B cell (primary cell): ENCODE measurements around the gene ZNF462. TPM values are rescaled to one million over a fixed set of nuclear protein-coding genes. Genes with fewer than 3 reads are reported as not detected.

Experiments used
- ATAC-seq: fragments of 200-7000 bp; cut with Tn5 transposase; one replicate; pipeline ENCODE4 v1.10.0; 2021; ENCODE audit warnings: low read depth, mild to moderate bottlenecking, moderate number of reproducible peaks, moderate library complexity
- CTCF ChIA-PET: fragments of 350-600 bp; sonication (Branson Sonifier 250); formaldehyde crosslinking; loops from one replicate; lab custom pipeline; 2021; ENCODE audit warnings: antibody characterized with exemption, inconsistent platforms; lab: Charles Lee
- POLR2A ChIA-PET: fragments of 350-600 bp; sonication (Branson Sonifier 250); formaldehyde crosslinking; loops from one replicate; lab custom pipeline; 2021; ENCODE audit warnings: antibody characterized with exemption; lab: Charles Lee
- DNase-seq: peaks from one replicate; pipeline ENCODE4 v3.0.0; 2013
- H2AFZ ChIP-seq: 2 replicates; pipeline ENCODE4 v1.6.1; 2012; ENCODE audit warnings: mild to moderate bottlenecking, low read depth, low read length; ENCODE audit not compliant: insufficient read depth, poor library complexity, severe bottlenecking
- H3K27ac ChIP-seq, 2 donors: 1 replicate in 1 of 2; 2 replicates in 1 of 2; pipeline ENCODE4 v1.5.1; 2012 to 2013; ENCODE audit warnings: low read length in 2 of 2, mild to moderate bottlenecking in 2 of 2, moderate library complexity in 1 of 2
- H3K27me3 ChIP-seq, 4 experiments: fragments of 200-600 bp in 1 of 4; sonication (generic) in 1 of 4; replicated peaks in 1 of 4; 1 replicate in 2 of 4; 2 replicates in 2 of 4; pipeline versions ENCODE4 v1.6.1 to v1.7.0; 2013 to 2016; ENCODE audit warnings: low read length in 3 of 4, mild to moderate bottlenecking in 2 of 4, mixed read lengths in 1 of 4, moderate library complexity in 1 of 4; ENCODE audit not compliant: insufficient read depth in 4 of 4, control insufficient read depth in 3 of 4; ENCODE audit errors: control extremely low read depth in 1 of 4
- H3K36me3 ChIP-seq, 2 experiments: replicated peaks in 1 of 2; 1 replicate in 1 of 2; 2 replicates in 1 of 2; pipeline versions ENCODE4 v1.6.1 to v1.7.1; 2013; ENCODE audit warnings: low read length in 1 of 2; ENCODE audit not compliant: insufficient read depth in 2 of 2, control insufficient read depth in 1 of 2; ENCODE audit errors: control extremely low read depth in 1 of 2, extremely low read depth in 1 of 2
- H3K4me1 ChIP-seq, 2 donors: fragments of 200-600 bp in 1 of 2; sonication (generic) in 1 of 2; 1 replicate in 1 of 2; 2 replicates in 1 of 2; pipeline versions ENCODE4 v1.5.1 to v1.6.1; 2013 to 2017; ENCODE audit warnings: low read length in 2 of 2; ENCODE audit not compliant: control insufficient read depth in 2 of 2, insufficient read depth in 2 of 2
- H3K4me2 ChIP-seq: replicated peaks from 2 replicates; pipeline ENCODE3; 2012; ENCODE audit warnings: mild to moderate bottlenecking, low read depth, low read length; ENCODE audit not compliant: poor library complexity, severe bottlenecking
- H3K4me3 ChIP-seq, 5 experiments: fragments of 200-600 bp in 1 of 5; sonication (generic) in 1 of 5; 1 replicate in 3 of 5; 2 replicates in 2 of 5; pipeline versions ENCODE4 v1.5.1 to v1.7.0; 2011 to 2016; ENCODE audit warnings: low read length in 4 of 5, mild to moderate bottlenecking in 4 of 5, low read depth in 2 of 5, control low read depth in 1 of 5, moderate library complexity in 1 of 5; ENCODE audit not compliant: insufficient read depth in 1 of 5; ENCODE audit errors: control extremely low read depth in 1 of 5, extremely low read depth in 1 of 5
- H3K79me2 ChIP-seq: fragments of 200-600 bp; sonication (generic); one replicate; pipeline ENCODE4 v1.6.0; 2016; ENCODE audit warnings: low read length; ENCODE audit not compliant: control insufficient read depth, insufficient read depth
- H3K9ac ChIP-seq: fragments of 200-600 bp; sonication (generic); 2 replicates; pipeline ENCODE4 v1.6.1; 2017; ENCODE audit warnings: mild to moderate bottlenecking, low read length, moderate library complexity
- H3K9me3 ChIP-seq, 3 donors: one replicate each; pipeline versions ENCODE4 v1.6.1 to v1.7.1; 2013; ENCODE audit warnings: low read length in 2 of 3; ENCODE audit not compliant: control insufficient read depth in 2 of 3, insufficient read depth in 1 of 3; ENCODE audit errors: control extremely low read depth in 1 of 3
- H4K20me1 ChIP-seq: 2 replicates; pipeline ENCODE4 v1.6.0; 2012; ENCODE audit warnings: mild to moderate bottlenecking, low read length; ENCODE audit not compliant: insufficient read depth, control insufficient read depth, poor library complexity, severe bottlenecking
- H3K27ac Mint-ChIP-seq: one replicate; pipeline ENCODE4 v1.8.0; 2021; ENCODE audit warnings: mixed read lengths
- H3K27me3 Mint-ChIP-seq: one replicate; pipeline ENCODE4 v1.8.0; 2021; ENCODE audit warnings: mixed read lengths
- H3K4me1 Mint-ChIP-seq: one replicate; pipeline ENCODE4 v1.8.0; 2021; ENCODE audit warnings: mixed read lengths
- H3K4me3 Mint-ChIP-seq: one replicate; pipeline ENCODE4 v1.8.0; 2021; ENCODE audit warnings: mixed read lengths
- H3K9me3 Mint-ChIP-seq: one replicate; pipeline ENCODE4 v1.8.0; 2022; ENCODE audit warnings: mixed read lengths; ENCODE audit not compliant: insufficient read depth
- EZH2 ChIP-seq: IDR thresholded peaks from 2 replicates; pipeline ENCODE4 v1.6.1; 2012; ENCODE audit warnings: borderline replicate concordance, low read depth, mild to moderate bottlenecking, moderate library complexity, low read length; ENCODE audit not compliant: insufficient read depth, poor library complexity, severe bottlenecking
- WGBS: methylation state at CpG from one replicate; pipeline ENCODE4 v1.1.5; 2013; ENCODE audit warnings: missing lambda C conversion rate; ENCODE audit not compliant: insufficient coverage; 5-methylcytosine and 5-hydroxymethylcytosine counted together
- intact Hi-C: fragments of 100-400 bp; cut with micrococcal nuclease; formaldehyde crosslinking; loops from one replicate; pipeline ENCODE4 v1.10.0; 2022
- polyA plus RNA-seq: library from polyadenylated mRNA; depleted of rRNA; stranded (reverse); fragments of >200 nt; gene quantifications from 2 replicates; pipeline ENCODE4 v1.2.3, GENCODE V29; 2012
- total RNA-seq, 2 donors: library from RNA; stranded (reverse); fragments of 120-200 nt in 1 of 2; gene quantifications; 1 replicate in 1 of 2; 2 replicates in 1 of 2; pipeline versions ENCODE4 v1.2.3 to v1.2.4, GENCODE V29; 2013 to 2022
- TF ChIP-seq, protein P1 (sequence below): fragments of 200-600 bp; IDR thresholded peaks from one replicate; pipeline ENCODE4 v1.8.0; 2022; ENCODE audit warnings: antibody characterized with exemption, mild to moderate bottlenecking

ZNF462 gene
- total and polyA plus RNA-seq, 2 donors (not counting 1 experiment from before 2014, with no cell fraction given): not detected

DNA sequence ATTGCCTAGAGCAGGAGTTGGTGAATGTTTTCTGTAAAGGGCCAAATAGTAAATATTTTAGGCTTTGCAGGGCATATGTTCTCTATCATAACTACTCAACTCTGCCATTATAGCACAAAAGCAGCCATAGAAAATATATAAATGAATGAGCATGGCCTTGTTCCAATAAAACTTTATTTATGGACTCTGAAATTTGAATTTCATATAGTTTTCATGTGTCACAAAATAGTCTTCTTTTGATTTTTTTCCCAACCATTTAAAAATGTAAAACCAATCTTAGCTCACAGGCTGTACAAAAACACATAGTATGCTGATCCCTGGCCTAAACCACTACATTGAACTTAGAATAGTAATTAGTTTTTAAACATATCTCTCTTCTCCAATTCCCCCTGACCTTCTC is 179.6 kb downstream of the ZNF462 start:
- no peaks in the 10 kb centered on the region for H3K36me3 ChIP-seq
- H3K4me3 Mint-ChIP-seq: no peak overlapping the region
- H3K9me3 ChIP-seq: peaks cover 0 to 5% (median 1%) of the 10 kb centered on the region in 3 donors
- H2AFZ ChIP-seq: no peak overlapping the region
- no peak for DNase-seq
- H4K20me1 ChIP-seq: no peaks in the 10 kb centered on the region
- CTCF ChIA-PET: no interaction called here
- peaks cover 20% of the 10 kb centered on the region for H3K27me3 Mint-ChIP-seq
- no peak for ATAC-seq
- intact Hi-C loops: no loop called here
- POLR2A ChIA-PET: no interaction called here
- H3K9ac ChIP-seq: no peak overlapping the region
- H3K27me3 ChIP-seq: peaks cover 0 to 3% (median 0%) of the 10 kb centered on the region in 4 experiments
- H3K27ac Mint-ChIP-seq: no peak overlapping the region
- H3K4me2 ChIP-seq: no peak overlapping the region
- no peaks in the 10 kb centered on the region for H3K79me2 ChIP-seq
- TF ChIP-seq, protein P1, sequence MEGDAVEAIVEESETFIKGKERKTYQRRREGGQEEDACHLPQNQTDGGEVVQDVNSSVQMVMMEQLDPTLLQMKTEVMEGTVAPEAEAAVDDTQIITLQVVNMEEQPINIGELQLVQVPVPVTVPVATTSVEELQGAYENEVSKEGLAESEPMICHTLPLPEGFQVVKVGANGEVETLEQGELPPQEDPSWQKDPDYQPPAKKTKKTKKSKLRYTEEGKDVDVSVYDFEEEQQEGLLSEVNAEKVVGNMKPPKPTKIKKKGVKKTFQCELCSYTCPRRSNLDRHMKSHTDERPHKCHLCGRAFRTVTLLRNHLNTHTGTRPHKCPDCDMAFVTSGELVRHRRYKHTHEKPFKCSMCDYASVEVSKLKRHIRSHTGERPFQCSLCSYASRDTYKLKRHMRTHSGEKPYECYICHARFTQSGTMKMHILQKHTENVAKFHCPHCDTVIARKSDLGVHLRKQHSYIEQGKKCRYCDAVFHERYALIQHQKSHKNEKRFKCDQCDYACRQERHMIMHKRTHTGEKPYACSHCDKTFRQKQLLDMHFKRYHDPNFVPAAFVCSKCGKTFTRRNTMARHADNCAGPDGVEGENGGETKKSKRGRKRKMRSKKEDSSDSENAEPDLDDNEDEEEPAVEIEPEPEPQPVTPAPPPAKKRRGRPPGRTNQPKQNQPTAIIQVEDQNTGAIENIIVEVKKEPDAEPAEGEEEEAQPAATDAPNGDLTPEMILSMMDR: no peak
- TF ChIP-seq EZH2: no peak
- H3K9me3 Mint-ChIP-seq: no peaks in the 10 kb centered on the region
- peaks cover 18% of the 10 kb centered on the region for H3K4me1 Mint-ChIP-seq
- H3K27ac ChIP-seq: no peak overlapping the region
- H3K4me1 ChIP-seq: peaks cover 18 to 19% of the 10 kb centered on the region in 2 donors
- no peak overlapping the region for H3K4me3 ChIP-seq

DNA sequence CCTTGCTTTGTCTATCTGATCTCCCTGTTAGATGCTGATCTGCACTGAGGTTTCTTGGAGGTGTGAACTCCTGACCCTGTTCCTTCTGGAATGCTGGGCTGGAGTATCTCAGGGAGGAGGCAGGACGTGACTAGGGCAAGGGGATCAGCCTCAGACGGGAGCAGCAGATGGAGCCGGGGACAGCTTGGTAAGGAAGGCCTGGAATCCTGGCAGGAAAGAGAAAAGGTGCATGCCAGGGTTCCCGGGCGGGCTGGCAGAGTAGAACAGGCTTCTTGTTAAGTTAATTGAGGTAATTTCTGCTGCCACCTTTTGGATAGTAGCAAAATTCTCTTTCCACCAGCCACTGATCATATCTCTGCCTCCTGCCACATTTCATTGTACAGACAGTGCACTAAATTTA is 180.9 kb downstream of the ZNF462 start:
- TF ChIP-seq, protein P1: no peak
- TF ChIP-seq EZH2: no peak
- Histone ChIP-seq H3K27me3 (peaks cover 0 to 3% (median 0%) of the 10 kb centered on the region in 4 experiments), H2AFZ (no peak overlapping the region), H3K4me3 (no peak overlapping the region), H3K27ac (no peak overlapping the region), H3K4me1 (peaks cover 18 to 19% of the 10 kb centered on the region in 2 donors), H3K9me3 (peaks cover 0 to 5% (median 1%) of the 10 kb centered on the region in 3 donors), H3K4me2 (no peak overlapping the region), H4K20me1 (no peaks in the 10 kb centered on the region), H3K36me3 (no peaks in the 10 kb centered on the region), H3K79me2 (no peaks in the 10 kb centered on the region), H3K9ac (no peak overlapping the region)
- ChIA-PET CTCF (interaction anchor here (0.6 kb wide), 1 partner anchor 1369 kb away, joined by 3 read pairs; no protein-coding TSS in a partner anchor), POLR2A (no interaction called here)
- peaks cover 20% of the 10 kb centered on the region for H3K4me1 Mint-ChIP-seq
- H3K4me3 Mint-ChIP-seq: no peak overlapping the region
- WGBS: 82% methylated on average over 3 of the region's 5 CpGs
- peaks cover 22% of the 10 kb centered on the region for H3K27me3 Mint-ChIP-seq
- H3K9me3 Mint-ChIP-seq: no peaks in the 10 kb centered on the region
- ATAC-seq: no peak
- intact Hi-C loops: no loop called here
- no peak for DNase-seq
- H3K27ac Mint-ChIP-seq: no peak overlapping the region
